Neural progenitor cell (in vitro differentiated cells): ENCODE results near the gene CDK16.

ENCODE experiments used
- CTCF ChIP-seq: fragments of 200-600 bp; sonication (generic); IDR thresholded peaks from 2 replicates; pipeline ENCODE4 v1.5.1; 2017; ENCODE audit warnings: antibody characterized with exemption, mild to moderate bottlenecking
- EZH2 ChIP-seq: fragments of 200-600 bp; sonication (generic); IDR thresholded peaks from 2 replicates; pipeline ENCODE4 v1.6.1; 2017; ENCODE audit warnings: antibody characterized with exemption, mild to moderate bottlenecking, moderate library complexity
- EZH2phosphoT487 ChIP-seq: fragments of 200-600 bp; sonication (generic); IDR thresholded peaks from 2 replicates; pipeline ENCODE4 v1.6.1; 2017; ENCODE audit warnings: antibody characterized with exemption

- TF ChIP-seq CTCF (no peak), EZH2phosphoT487 (no peak), EZH2 (no peak)
Measured at GRCh38 chrX:47218280-47218919, at the start of gene CDK16.
